Epithelial cell of proximal tubule (primary cell): ENCODE data around the gene MAP7D1. TPM values are rescaled to one million over a fixed set of nuclear protein-coding genes. Genes with fewer than 3 reads are reported as not detected.

Experiments used
- DNase-seq: peaks from one replicate; pipeline ENCODE4 v3.0.0-alpha.2; 2011; ENCODE audit warnings: low read depth
- H3K4me3 ChIP-seq: 2 replicates; pipeline ENCODE4 v1.5.1; 2011; ENCODE audit warnings: low read depth, mild to moderate bottlenecking, low read length
- total RNA-seq: library from RNA; depleted of rRNA; stranded (reverse); fragments of >200 nt; gene quantifications from 2 replicates; pipeline ENCODE4 v1.2.3, GENCODE V29; 2015
- TF ChIP-seq, protein P1 (sequence below): conservative IDR thresholded peaks from 2 replicates; pipeline ENCODE4 v1.5.1; 2012; ENCODE audit warnings: low read depth, mild to moderate bottlenecking, low read length

MAP7D1 gene
- total RNA-seq, 1 donor from 2014 or later, result 280 TPM

DNA sequence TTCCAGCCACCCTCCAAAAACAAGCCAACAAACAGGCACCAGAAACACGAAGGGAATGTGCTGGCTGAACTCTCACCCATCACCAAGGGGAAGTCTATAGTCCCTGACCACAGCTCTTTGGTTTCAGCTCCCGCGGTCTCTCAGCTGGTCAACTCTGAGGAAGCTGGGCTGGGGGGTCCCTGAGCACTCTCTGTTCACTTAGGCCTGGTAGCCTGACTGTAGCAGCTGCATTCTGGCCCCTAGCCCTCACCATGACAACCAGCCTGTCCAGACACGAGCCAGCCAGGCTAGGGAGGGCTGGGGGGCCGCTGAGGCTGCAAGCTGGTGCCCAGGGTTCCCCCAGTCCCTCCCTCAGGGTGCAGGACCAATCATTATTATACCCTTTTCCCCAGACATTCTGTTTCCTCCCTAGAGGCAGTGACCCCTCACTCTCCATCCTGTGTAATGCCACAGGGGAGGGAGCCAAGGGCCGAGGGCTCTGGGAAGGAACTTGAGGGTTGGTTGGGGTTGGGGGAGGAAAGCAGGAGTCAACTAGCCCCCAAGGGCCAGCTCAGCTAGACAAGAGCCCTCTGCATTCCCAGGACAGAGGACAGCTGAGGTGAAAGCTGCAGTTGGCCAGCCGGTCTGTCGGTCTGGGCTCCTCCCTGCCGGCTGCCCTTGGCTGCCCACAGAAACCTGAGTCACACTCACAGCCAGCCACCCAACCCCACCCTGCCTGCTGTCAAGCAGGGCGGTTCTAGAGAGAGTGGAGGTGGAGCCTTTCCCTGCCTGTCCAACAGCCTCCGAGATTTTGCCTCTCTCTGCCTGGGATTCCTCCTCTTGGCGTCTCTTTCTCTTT is 5.4 kb upstream of the MAP7D1 start:
- peak overlapping the region; percentile 30 for H3K4me3 ChIP-seq
- DNase-seq, result no peak

DNA sequence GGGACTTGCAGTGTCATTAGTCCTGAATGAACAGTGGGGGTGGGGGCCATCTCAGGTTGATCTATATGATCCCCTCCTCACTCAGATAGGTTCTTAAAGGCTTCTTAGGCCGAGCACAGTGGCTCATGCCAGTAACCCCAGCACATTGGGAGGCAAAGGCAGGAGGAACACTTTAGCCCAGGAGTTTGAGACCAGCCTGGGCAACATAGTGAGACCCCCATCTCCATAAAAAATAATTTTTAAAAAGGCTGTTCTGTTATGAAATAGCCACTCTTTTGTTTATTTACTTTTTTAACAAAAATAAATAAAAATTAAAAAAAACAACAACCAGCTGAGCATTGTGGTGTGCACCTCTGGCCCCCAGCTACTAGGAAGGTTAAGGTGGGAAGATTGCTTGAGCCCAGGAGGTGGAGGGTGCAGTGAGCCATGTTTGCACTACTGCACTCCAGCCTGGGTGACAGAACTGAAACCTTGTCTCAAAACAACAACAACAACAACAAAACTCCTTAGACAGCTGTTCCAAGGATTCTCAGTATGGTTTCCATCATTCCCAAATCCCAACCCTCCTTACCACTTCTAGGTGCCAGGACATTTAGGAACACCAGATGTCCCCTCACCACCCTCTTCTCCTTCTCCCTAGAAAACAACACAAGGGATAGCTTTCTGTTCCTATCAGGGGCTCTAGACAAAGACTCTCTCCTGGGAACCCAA is 4.7 kb upstream of the MAP7D1 start:
- DNase-seq, result no peak
- peak overlapping the region; percentile 14 for H3K4me3 ChIP-seq
- TF ChIP-seq, protein P1, sequence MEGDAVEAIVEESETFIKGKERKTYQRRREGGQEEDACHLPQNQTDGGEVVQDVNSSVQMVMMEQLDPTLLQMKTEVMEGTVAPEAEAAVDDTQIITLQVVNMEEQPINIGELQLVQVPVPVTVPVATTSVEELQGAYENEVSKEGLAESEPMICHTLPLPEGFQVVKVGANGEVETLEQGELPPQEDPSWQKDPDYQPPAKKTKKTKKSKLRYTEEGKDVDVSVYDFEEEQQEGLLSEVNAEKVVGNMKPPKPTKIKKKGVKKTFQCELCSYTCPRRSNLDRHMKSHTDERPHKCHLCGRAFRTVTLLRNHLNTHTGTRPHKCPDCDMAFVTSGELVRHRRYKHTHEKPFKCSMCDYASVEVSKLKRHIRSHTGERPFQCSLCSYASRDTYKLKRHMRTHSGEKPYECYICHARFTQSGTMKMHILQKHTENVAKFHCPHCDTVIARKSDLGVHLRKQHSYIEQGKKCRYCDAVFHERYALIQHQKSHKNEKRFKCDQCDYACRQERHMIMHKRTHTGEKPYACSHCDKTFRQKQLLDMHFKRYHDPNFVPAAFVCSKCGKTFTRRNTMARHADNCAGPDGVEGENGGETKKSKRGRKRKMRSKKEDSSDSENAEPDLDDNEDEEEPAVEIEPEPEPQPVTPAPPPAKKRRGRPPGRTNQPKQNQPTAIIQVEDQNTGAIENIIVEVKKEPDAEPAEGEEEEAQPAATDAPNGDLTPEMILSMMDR, result no peak

More for the DNA sequence above, 5.4 kb upstream of the MAP7D1 start:
- TF ChIP-seq, protein P1, result no peak

GRCh38 chr1:36151845-36152203 is 4.1 kb upstream of the MAP7D1 start:
- DNase-seq, result no peak
- no peak overlapping the region for H3K4me3 ChIP-seq
- TF ChIP-seq, protein P1, result no peak

GRCh38 chr1:36153476-36153875 is 2.5 kb upstream of the MAP7D1 start:
- TF ChIP-seq, protein P1, result no peak
- no peak overlapping the region for H3K4me3 ChIP-seq
- DNase-seq, result no peak

GRCh38 chr1:36154335-36154734 is 1.6 kb upstream of the MAP7D1 start:
- no peak overlapping the region for H3K4me3 ChIP-seq
- TF ChIP-seq, protein P1, result no peak
- DNase-seq, result no peak

- H3K4me3 ChIP-seq, result peak overlapping the region; percentile 85
- TF ChIP-seq, protein P1, result no peak
Observed at GRCh38 chr1:36154765-36155407, 1.1 kb upstream of the MAP7D1 start.

More at GRCh38 chr1:36154765-36155407, 1.1 kb upstream of the MAP7D1 start:
- no peak for DNase-seq
